Stimulated activated CD4-positive, alpha-beta T cell treated with anti-CD3 and anti-CD28 coated beads, Interleukin-4, amount 100 ng/mL, for 4 hours (primary cell): Measurements from ENCODE around the gene NEUROD2.

Source experiments
- DNase-seq, 2 experiments: peaks; one replicate each; pipeline ENCODE4 v3.0.0-alpha.2; 2020

Gene NEUROD2

GRCh38 chr17:39634384-39634871, 26.7 kb upstream of the NEUROD2 start:
- no peak for DNase-seq

GRCh38 chr17:39633570-39634183, 26.0 kb upstream of the NEUROD2 start:
- no peak for DNase-seq

GRCh38 chr17:39632153-39632941, 24.6 kb upstream of the NEUROD2 start:
- DNase-seq = no peak

- DNase-seq = no peak
Observed at GRCh38 chr17:39631403-39631802, 23.7 kb upstream of the NEUROD2 start.

- DNase-seq = no peak
Observed at GRCh38 chr17:39629898-39630297, 22.2 kb upstream of the NEUROD2 start.

GRCh38 chr17:39629494-39629880, 21.8 kb upstream of the NEUROD2 start:
- no peak for DNase-seq

- no peak for DNase-seq
Observed at GRCh38 chr17:39628655-39629493, 21.2 kb upstream of the NEUROD2 start.

- no peak for DNase-seq
Observed at GRCh38 chr17:39627712-39628516, 20.2 kb upstream of the NEUROD2 start.

GRCh38 chr17:39627047-39627711, 19.5 kb upstream of the NEUROD2 start:
- DNase-seq = no peak

GRCh38 chr17:39626171-39627046, 18.7 kb upstream of the NEUROD2 start, which contains the start of gene PPP1R1B:
TSS of gene PPP1R1B (plus strand) at chr17:39626952. CDS start at chr17:39627393, 441 bp downstream.
- peak in 1 of 2 experiments; percentile 47 for DNase-seq

GRCh38 chr17:39625198-39625785, 17.6 kb upstream of the NEUROD2 start:
- DNase-seq = no peak

- DNase-seq = no peak
Observed at GRCh38 chr17:39624313-39624712, 16.6 kb upstream of the NEUROD2 start.

- DNase-seq = peak; percentile 76 to 87
Observed at GRCh38 chr17:39623356-39623950, 15.7 kb upstream of the NEUROD2 start.

- DNase-seq = peak in 1 of 2 experiments; percentile 19
Observed at GRCh38 chr17:39622380-39623006, 14.8 kb upstream of the NEUROD2 start.

GRCh38 chr17:39621523-39622379, 14.0 kb upstream of the NEUROD2 start:
- DNase-seq = peak; percentile 80 to 81

GRCh38 chr17:39619786-39620101, 12.0 kb upstream of the NEUROD2 start:
- DNase-seq = no peak

- no peak for DNase-seq
Observed at GRCh38 chr17:39618956-39619785, 11.5 kb upstream of the NEUROD2 start.
